HepG2 (cell line): ENCODE data around the gene ITGB5. TPM values are rescaled to one million over a fixed set of nuclear protein-coding genes. Genes with fewer than 3 reads are reported as not detected.

ENCODE experiments used
- ATF4 ChIP-seq, 2 experiments: fragments of 450-650 bp in 1 of 2; sonication (generic) in 1 of 2; formaldehyde crosslinking; IDR thresholded peaks; 2 replicates each; pipeline versions ENCODE4 v1.5.0 to v1.8.0; 2020 to 2022; ENCODE audit warnings: mild to moderate bottlenecking in 1 of 2, missing genetic modification reagents in 1 of 2
- CENPX ChIP-seq: sonication (generic); formaldehyde crosslinking; IDR thresholded peaks from 2 replicates; pipeline ENCODE4 v1.9.0; 2021; ENCODE audit warnings: mild to moderate bottlenecking, missing genetic modification reagents, moderate library complexity
- HOXA5 ChIP-seq: sonication (generic); formaldehyde crosslinking; IDR thresholded peaks from 2 replicates; pipeline ENCODE4 v1.4.0; 2020; ENCODE audit warnings: missing genetic modification reagents
- IKZF4 ChIP-seq: sonication (generic); formaldehyde crosslinking; IDR thresholded peaks from 2 replicates; pipeline ENCODE4 v1.5.1; 2020; ENCODE audit warnings: borderline replicate concordance, mild to moderate bottlenecking, low read depth, missing genetic modification reagents; ENCODE audit errors: not compliant biosample characterization
- KDM6A ChIP-seq: IDR thresholded peaks from 2 replicates; pipeline ENCODE4 v1.6.1; 2016; ENCODE audit warnings: low read depth
- MXD3 ChIP-seq: IDR thresholded peaks from 2 replicates; pipeline ENCODE4 v1.6.1; 2016; ENCODE audit warnings: mild to moderate bottlenecking, missing biosample characterization, missing genetic modification reagents
- MXI1 ChIP-seq: IDR thresholded peaks from 3 replicates; pipeline ENCODE4 v1.6.1; 2012; ENCODE audit warnings: low read depth, low read length, inconsistent platforms, borderline replicate concordance
- XRCC5 ChIP-seq: fragments of 200-400 bp; formaldehyde crosslinking; optimal IDR thresholded peaks from 2 replicates; pipeline ENCODE3; 2017; ENCODE audit warnings: mild to moderate bottlenecking, low read length
- YEATS4 ChIP-seq: sonication (generic); formaldehyde crosslinking; IDR thresholded peaks from 2 replicates; pipeline ENCODE4 v1.4.0; 2020; ENCODE audit warnings: missing genetic modification reagents, borderline replicate concordance
- ZFP90 ChIP-seq: sonication (generic); formaldehyde crosslinking; IDR thresholded peaks from 2 replicates; pipeline ENCODE4 v1.8.0; 2022; ENCODE audit warnings: missing genetic modification reagents, mild to moderate bottlenecking, inconsistent platforms, borderline replicate concordance
- ZNF12 ChIP-seq: sonication (generic); formaldehyde crosslinking; IDR thresholded peaks from 2 replicates; pipeline ENCODE4 v1.5.0; 2020; ENCODE audit warnings: missing genetic modification reagents
- ZNF207 ChIP-seq: fragments of 450-650 bp; IDR thresholded peaks from 2 replicates; pipeline ENCODE4 v1.6.1; 2016; ENCODE audit warnings: antibody characterized with exemption, borderline replicate concordance
- ZNF335 ChIP-seq: sonication (generic); formaldehyde crosslinking; IDR thresholded peaks from 2 replicates; pipeline ENCODE4 v1.4.0; 2020; ENCODE audit warnings: missing genetic modification reagents
- ZNF33A ChIP-seq: sonication (generic); formaldehyde crosslinking; IDR thresholded peaks from 2 replicates; pipeline ENCODE4 v1.5.1; 2020; ENCODE audit warnings: missing genetic modification reagents, mild to moderate bottlenecking, moderate library complexity, borderline replicate concordance
- ZNF382 ChIP-seq: sonication (generic); formaldehyde crosslinking; IDR thresholded peaks from 2 replicates; pipeline ENCODE4 v1.5.0; 2020; ENCODE audit warnings: missing genetic modification reagents, mild to moderate bottlenecking, borderline replicate concordance
- ZNF530 ChIP-seq: sonication (generic); formaldehyde crosslinking; IDR thresholded peaks from 2 replicates; pipeline ENCODE4 v1.5.0; 2020; ENCODE audit warnings: low read depth, mild to moderate bottlenecking, missing genetic modification reagents
- ZNF552 ChIP-seq: sonication (generic); formaldehyde crosslinking; IDR thresholded peaks from 2 replicates; pipeline ENCODE4 v1.9.0; 2022; ENCODE audit warnings: missing genetic modification reagents, mild to moderate bottlenecking, borderline replicate concordance
- ZNF569 ChIP-seq: sonication (generic); formaldehyde crosslinking; IDR thresholded peaks from 2 replicates; pipeline ENCODE4 v1.5.0; 2020; ENCODE audit warnings: mild to moderate bottlenecking, missing genetic modification reagents, moderate library complexity, borderline replicate concordance
- ZNF572 ChIP-seq: sonication (generic); formaldehyde crosslinking; IDR thresholded peaks from 2 replicates; pipeline ENCODE4 v1.5.1; 2020; ENCODE audit warnings: mild to moderate bottlenecking, missing genetic modification reagents
- ZNF644 ChIP-seq: IDR thresholded peaks from 2 replicates; pipeline ENCODE4 v1.6.1; 2016; ENCODE audit warnings: low read depth
- ZNF777 ChIP-seq: sonication (generic); formaldehyde crosslinking; IDR thresholded peaks from 2 replicates; pipeline ENCODE4 v1.4.0; 2020; ENCODE audit warnings: missing genetic modification reagents
- polyA plus RNA-seq, 8 experiments: library from polyadenylated mRNA; depleted of rRNA in 3 of 8; stranded (reverse) in 7 of 8; unstranded in 1 of 8; fragments of >200 nt; fragmentation: Illumina TruSeq in 4 of 8; extraction: Trizol in 4 of 8; gene quantifications; 2 replicates each; pipeline versions ENCODE4 v1.2.1 to v1.2.3, GENCODE V29; 2011 to 2016; ENCODE audit warnings: low read depth in 4 of 8, missing spikeins in 1 of 8, mixed read lengths in 1 of 8; ENCODE audit not compliant: insufficient read depth in 1 of 8
- total RNA-seq, 5 experiments: library from RNA; depleted of rRNA; stranded (reverse); fragments of >200 nt; fragmentation: Illumina TruSeq; extraction: Trizol; gene quantifications; 2 replicates each; pipeline ENCODE4 v1.2.3, GENCODE V29; 2016; ENCODE audit warnings: low read depth in 1 of 5
- TF ChIP-seq, protein P1 (sequence below): sonication (generic); formaldehyde crosslinking; conservative IDR thresholded peaks from 2 replicates; pipeline ENCODE4 v1.8.1; 2023; ENCODE audit warnings: missing genetic modification reagents
- TF ChIP-seq, protein P2 (sequence below): sonication (generic); formaldehyde crosslinking; IDR thresholded peaks from 2 replicates; pipeline ENCODE4 v1.8.0; 2022; ENCODE audit warnings: mild to moderate bottlenecking, missing genetic modification reagents, moderate library complexity
- TF ChIP-seq, protein P3 (sequence below): sonication (generic); formaldehyde crosslinking; IDR thresholded peaks from 2 replicates; pipeline ENCODE4 v1.4.0; 2020; ENCODE audit warnings: missing genetic modification reagents
- TF ChIP-seq, protein P4 (sequence below): IDR thresholded peaks from 2 replicates; pipeline ENCODE4 v1.6.1; 2012; ENCODE audit warnings: inconsistent platforms

ITGB5 gene
- total and polyA plus RNA-seq, 2 of the 13 experiments (the other 11 are each of a cell fraction or from before 2014, with no cell fraction given) = 74.1 to 343 TPM

- TF ChIP-seq ZNF530 (CRISPR knock-in tag) = no peak
- TF ChIP-seq, protein P1, sequence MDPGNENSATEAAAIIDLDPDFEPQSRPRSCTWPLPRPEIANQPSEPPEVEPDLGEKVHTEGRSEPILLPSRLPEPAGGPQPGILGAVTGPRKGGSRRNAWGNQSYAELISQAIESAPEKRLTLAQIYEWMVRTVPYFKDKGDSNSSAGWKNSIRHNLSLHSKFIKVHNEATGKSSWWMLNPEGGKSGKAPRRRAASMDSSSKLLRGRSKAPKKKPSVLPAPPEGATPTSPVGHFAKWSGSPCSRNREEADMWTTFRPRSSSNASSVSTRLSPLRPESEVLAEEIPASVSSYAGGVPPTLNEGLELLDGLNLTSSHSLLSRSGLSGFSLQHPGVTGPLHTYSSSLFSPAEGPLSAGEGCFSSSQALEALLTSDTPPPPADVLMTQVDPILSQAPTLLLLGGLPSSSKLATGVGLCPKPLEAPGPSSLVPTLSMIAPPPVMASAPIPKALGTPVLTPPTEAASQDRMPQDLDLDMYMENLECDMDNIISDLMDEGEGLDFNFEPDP = 0 out of 2 replicates have a peak, but pooled peaks have one; percentile 77
- TF ChIP-seq ATF4 (CRISPR knock-in tag; IDR thresholded peaks at IDR 0.05) = peak in 1 of 2 experiments; percentile 55; a peak in 2 of 4 replicates
- no peak for TF ChIP-seq IKZF4 (CRISPR knock-in tag)
- no peak for TF ChIP-seq ZNF777 (CRISPR knock-in tag)
- TF ChIP-seq ZNF207 = no peak
- TF ChIP-seq, protein P2, sequence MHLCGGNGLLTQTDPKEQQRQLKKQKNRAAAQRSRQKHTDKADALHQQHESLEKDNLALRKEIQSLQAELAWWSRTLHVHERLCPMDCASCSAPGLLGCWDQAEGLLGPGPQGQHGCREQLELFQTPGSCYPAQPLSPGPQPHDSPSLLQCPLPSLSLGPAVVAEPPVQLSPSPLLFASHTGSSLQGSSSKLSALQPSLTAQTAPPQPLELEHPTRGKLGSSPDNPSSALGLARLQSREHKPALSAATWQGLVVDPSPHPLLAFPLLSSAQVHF = no peak
- peak; percentile 84; the same call in 1 of the 2 replicates for TF ChIP-seq ZNF552 (CRISPR knock-in tag)
- no peak for TF ChIP-seq KDM6A (CRISPR knock-in tag)
- TF ChIP-seq ZNF572 (CRISPR knock-in tag) = no peak
- TF ChIP-seq, protein P3, sequence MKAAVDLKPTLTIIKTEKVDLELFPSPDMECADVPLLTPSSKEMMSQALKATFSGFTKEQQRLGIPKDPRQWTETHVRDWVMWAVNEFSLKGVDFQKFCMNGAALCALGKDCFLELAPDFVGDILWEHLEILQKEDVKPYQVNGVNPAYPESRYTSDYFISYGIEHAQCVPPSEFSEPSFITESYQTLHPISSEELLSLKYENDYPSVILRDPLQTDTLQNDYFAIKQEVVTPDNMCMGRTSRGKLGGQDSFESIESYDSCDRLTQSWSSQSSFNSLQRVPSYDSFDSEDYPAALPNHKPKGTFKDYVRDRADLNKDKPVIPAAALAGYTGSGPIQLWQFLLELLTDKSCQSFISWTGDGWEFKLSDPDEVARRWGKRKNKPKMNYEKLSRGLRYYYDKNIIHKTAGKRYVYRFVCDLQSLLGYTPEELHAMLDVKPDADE (CRISPR knock-in tag) = no peak
- peak; percentile 44; the same call in 1 of the 3 replicates for TF ChIP-seq MXI1
- no peak for TF ChIP-seq ZNF33A (CRISPR knock-in tag)
- TF ChIP-seq, protein P4, sequence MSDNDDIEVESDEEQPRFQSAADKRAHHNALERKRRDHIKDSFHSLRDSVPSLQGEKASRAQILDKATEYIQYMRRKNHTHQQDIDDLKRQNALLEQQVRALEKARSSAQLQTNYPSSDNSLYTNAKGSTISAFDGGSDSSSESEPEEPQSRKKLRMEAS = peak; percentile 88
- TF ChIP-seq HOXA5 (CRISPR knock-in tag) = peak; percentile 71; the same call in 1 of the 2 replicates
- peak; percentile 66; the same call in 1 of the 2 replicates for TF ChIP-seq MXD3 (CRISPR knock-in tag)
- TF ChIP-seq CENPX (CRISPR knock-in tag) = no peak
- no peak for TF ChIP-seq ZNF335 (CRISPR knock-in tag)
- TF ChIP-seq ZNF644 = 0 out of 2 replicates have a peak, but pooled peaks have one; percentile 29
- TF ChIP-seq ZNF569 = peak; percentile 74; the same call in 1 of the 2 replicates
- TF ChIP-seq YEATS4 (CRISPR knock-in tag) = peak; percentile 61
- peak; percentile 44; the same call in 1 of the 2 replicates for TF ChIP-seq ZFP90 (CRISPR knock-in tag)
- peak; percentile 44 for TF ChIP-seq XRCC5
- 0 out of 2 replicates have a peak, but pooled peaks have one; percentile 25 for TF ChIP-seq ZNF12 (CRISPR knock-in tag)
- TF ChIP-seq ZNF382 = no peak
These were observed 156.8 kb downstream of the ITGB5 start, which contains the start of gene UMPS (continued) for GRCh38 chr3:124730129-124730940.
